Liver (tissue), 9 donors: Measurements from ENCODE around the gene PRLHR. TPM values are rescaled to one million over a fixed set of nuclear protein-coding genes. Genes with fewer than 3 reads are reported as not detected.

Experiments
- DNase-seq: peaks from one replicate; pipeline ENCODE4 v3.0.0-alpha.2; 2017; ENCODE audit warnings: low spot score
- H3K27ac ChIP-seq, 2 donors: one replicate each; pipeline ENCODE4 v1.7.0; 2013; ENCODE audit warnings: inconsistent platforms in 2 of 2, low read length in 2 of 2, control low read depth in 1 of 2, low read depth in 1 of 2, mild to moderate bottlenecking in 1 of 2
- H3K27me3 ChIP-seq, 4 donors: one replicate each; pipeline versions ENCODE4 v1.6.1 to v1.7.0; 2013; ENCODE audit warnings: low read length in 3 of 4, inconsistent platforms in 1 of 4, mild to moderate bottlenecking in 1 of 4, moderate library complexity in 1 of 4; ENCODE audit not compliant: control insufficient read depth in 4 of 4, insufficient read depth in 4 of 4
- H3K36me3 ChIP-seq, 4 donors: one replicate each; pipeline versions ENCODE4 v1.6.1 to v1.7.0; 2013; ENCODE audit warnings: low read length in 3 of 4, mild to moderate bottlenecking in 3 of 4, low read depth in 1 of 4, moderate library complexity in 1 of 4; ENCODE audit not compliant: control insufficient read depth in 4 of 4, insufficient read depth in 3 of 4
- H3K4me1 ChIP-seq, 4 donors: one replicate each; pipeline versions ENCODE4 v1.6.1 to v1.7.0; 2013; ENCODE audit warnings: low read length in 3 of 4, mild to moderate bottlenecking in 3 of 4, moderate library complexity in 1 of 4; ENCODE audit not compliant: control insufficient read depth in 4 of 4, insufficient read depth in 4 of 4
- H3K4me3 ChIP-seq, 3 donors: one replicate each; pipeline versions ENCODE4 v1.6.1 to v1.7.0; 2013; ENCODE audit warnings: low read length in 3 of 3, control low read depth in 1 of 3, low read depth in 1 of 3, mild to moderate bottlenecking in 1 of 3
- H3K9ac ChIP-seq, 2 donors: one replicate each; pipeline ENCODE4 v1.7.0; 2013; ENCODE audit warnings: low read length in 2 of 2, mild to moderate bottlenecking in 2 of 2, moderate library complexity in 2 of 2, control low read depth in 1 of 2, low read depth in 1 of 2
- H3K9me3 ChIP-seq, 4 donors: one replicate each; pipeline versions ENCODE4 v1.6.1 to v1.7.0; 2013; ENCODE audit warnings: low read length in 3 of 4; ENCODE audit not compliant: control insufficient read depth in 4 of 4
- ATF3 ChIP-seq: IDR thresholded peaks from 2 replicates; pipeline ENCODE4 v1.6.1; 2016; ENCODE audit warnings: antibody characterized with exemption
- EGR1 ChIP-seq, 2 donors: IDR thresholded peaks; 2 replicates each; pipeline ENCODE4 v1.6.1; 2016 to 2018; ENCODE audit warnings: antibody characterized with exemption in 2 of 2, low read depth in 2 of 2
- FOXA1 ChIP-seq: IDR thresholded peaks from 2 replicates; pipeline ENCODE4 v1.6.1; 2016; ENCODE audit warnings: antibody characterized with exemption
- FOXA2 ChIP-seq: IDR thresholded peaks from 2 replicates; pipeline ENCODE4 v1.6.1; 2016; ENCODE audit warnings: antibody characterized with exemption
- GABPA ChIP-seq, 2 donors: IDR thresholded peaks in 1 of 2; conservative IDR thresholded peaks in 1 of 2; 2 replicates each; pipeline ENCODE4 v1.6.1; 2016; ENCODE audit warnings: antibody characterized with exemption in 2 of 2, mild to moderate bottlenecking in 1 of 2, moderate library complexity in 1 of 2
- HNF4A ChIP-seq, 2 donors: conservative IDR thresholded peaks; 2 replicates each; pipeline ENCODE4 v1.6.1; 2016; ENCODE audit warnings: antibody characterized with exemption in 2 of 2, mild to moderate bottlenecking in 2 of 2
- HNF4G ChIP-seq: IDR thresholded peaks from 2 replicates; pipeline ENCODE4 v1.6.1; 2016; ENCODE audit warnings: antibody characterized with exemption
- JUND ChIP-seq, 2 donors: IDR thresholded peaks; 2 replicates each; pipeline ENCODE4 v1.6.1; 2016; ENCODE audit warnings: antibody characterized with exemption in 2 of 2
- NR2F2 ChIP-seq: IDR thresholded peaks from 2 replicates; pipeline ENCODE4 v1.6.1; 2016; ENCODE audit warnings: antibody characterized with exemption
- RAD21 ChIP-seq, 2 donors: IDR thresholded peaks; 2 replicates each; pipeline ENCODE4 v1.6.1; 2016; ENCODE audit warnings: antibody characterized with exemption in 2 of 2, mild to moderate bottlenecking in 2 of 2
- REST ChIP-seq: IDR thresholded peaks from 2 replicates; pipeline ENCODE4 v1.6.1; 2016; ENCODE audit warnings: antibody characterized with exemption, mild to moderate bottlenecking
- RXRA ChIP-seq, 2 donors: IDR thresholded peaks; 2 replicates each; pipeline ENCODE4 v1.6.1; 2017 to 2018; ENCODE audit warnings: antibody characterized with exemption in 2 of 2, mild to moderate bottlenecking in 1 of 2
- SP1 ChIP-seq: IDR thresholded peaks from 2 replicates; pipeline ENCODE4 v1.6.1; 2018; ENCODE audit warnings: antibody characterized with exemption, mild to moderate bottlenecking
- TAF1 ChIP-seq: conservative IDR thresholded peaks from 2 replicates; pipeline ENCODE4 v1.6.1; 2016; ENCODE audit warnings: antibody characterized with exemption, mild to moderate bottlenecking
- YY1 ChIP-seq: IDR thresholded peaks from 2 replicates; pipeline ENCODE4 v1.6.1; 2016; ENCODE audit warnings: antibody characterized with exemption, mild to moderate bottlenecking
- WGBS: extraction: QIAGEN DNeasy Blood & Tissue Kit; methylation state at CpG from one replicate; pipeline ENCODE4 v1.1.7; 2013; 5-methylcytosine and 5-hydroxymethylcytosine counted together
- polyA plus RNA-seq, 2 donors: library from polyadenylated mRNA; stranded (reverse) in 1 of 2; unstranded in 1 of 2; fragments of 200-250 nt in 1 of 2; fragments of >200 nt in 1 of 2; fragmentation: Nextera tagmentation in 1 of 2; extraction: Ambion mirVana in 1 of 2; gene quantifications; one replicate each; pipeline versions ENCODE4 v1.2.1 to v1.2.3, GENCODE V29; 2013 to 2015
- total RNA-seq, 2 donors: library from RNA; depleted of rRNA; stranded (reverse); fragments of >200 nt; gene quantifications; one replicate each; pipeline ENCODE4 v1.2.3, GENCODE V29; 2014
- TF ChIP-seq, protein P1 (sequence below): IDR thresholded peaks from 2 replicates; pipeline ENCODE4 v1.6.1; 2016; ENCODE audit warnings: antibody characterized with exemption
- donor health status: healthy.
- donor health status: healthy.
- donor health status: healthy.
- donor health status: healthy.
- donor health status: healthy.

The PRLHR gene
- total and polyA plus RNA-seq, 4 donors, result under 0.01 to 0.08 TPM; not detected in 2

DNA sequence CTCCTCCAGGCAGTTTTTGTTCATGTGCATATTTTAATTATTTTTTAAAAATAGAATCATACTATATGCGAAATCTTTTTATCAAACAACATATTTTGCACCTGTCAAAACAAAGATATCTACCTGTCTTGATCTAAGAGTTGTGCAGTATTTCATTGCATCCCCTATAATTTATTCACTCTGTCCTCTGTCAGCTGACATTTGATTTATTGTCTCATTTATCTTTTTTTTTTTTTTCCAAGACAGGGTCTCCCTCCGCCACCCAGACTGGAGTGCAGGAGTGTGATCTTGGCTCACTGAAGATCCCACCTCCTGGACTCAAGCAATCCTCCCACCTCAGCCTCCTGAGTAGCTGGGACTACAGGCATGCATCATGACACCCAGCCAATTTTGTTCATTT, 49.0 kb downstream of the PRLHR start:
- H3K4me1 ChIP-seq, result no peaks in the 10 kb centered on the region
- no peak overlapping the region for H3K27ac ChIP-seq
- DNase-seq, result no peak
- 73% methylated on average over 2 of the region's 2 CpGs for WGBS
- no peak overlapping the region for H3K4me3 ChIP-seq
- H3K9me3 ChIP-seq, result no peaks in the 10 kb centered on the region
- no peak for TF ChIP-seq HNF4G
- no peak for TF ChIP-seq HNF4A (conservative IDR thresholded peaks at IDR 0.05)
- no peak for TF ChIP-seq RXRA (IDR thresholded peaks at IDR 0.05)
- TF ChIP-seq REST, result no peak
- TF ChIP-seq FOXA1, result no peak
- TF ChIP-seq JUND (IDR thresholded peaks at IDR 0.05), result no peak
- TF ChIP-seq GABPA (IDR thresholded peaks at IDR 0.05 in 1 of 2, conservative IDR thresholded peaks at IDR 0.05 in 1 of 2), result no peak
- no peak for TF ChIP-seq RAD21 (IDR thresholded peaks at IDR 0.05)
- TF ChIP-seq TAF1, result no peak
- no peak for TF ChIP-seq NR2F2
- no peak for TF ChIP-seq FOXA2
- no peak for TF ChIP-seq SP1
- TF ChIP-seq ATF3, result no peak
- TF ChIP-seq, protein P1, sequence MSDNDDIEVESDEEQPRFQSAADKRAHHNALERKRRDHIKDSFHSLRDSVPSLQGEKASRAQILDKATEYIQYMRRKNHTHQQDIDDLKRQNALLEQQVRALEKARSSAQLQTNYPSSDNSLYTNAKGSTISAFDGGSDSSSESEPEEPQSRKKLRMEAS, result no peak
- H3K36me3 ChIP-seq, result no peaks in the 10 kb centered on the region
- peaks cover under 1 to 8% (median 3%) of the 10 kb centered on the region in 4 donors for H3K27me3 ChIP-seq
- no peak overlapping the region for H3K9ac ChIP-seq

DNA sequence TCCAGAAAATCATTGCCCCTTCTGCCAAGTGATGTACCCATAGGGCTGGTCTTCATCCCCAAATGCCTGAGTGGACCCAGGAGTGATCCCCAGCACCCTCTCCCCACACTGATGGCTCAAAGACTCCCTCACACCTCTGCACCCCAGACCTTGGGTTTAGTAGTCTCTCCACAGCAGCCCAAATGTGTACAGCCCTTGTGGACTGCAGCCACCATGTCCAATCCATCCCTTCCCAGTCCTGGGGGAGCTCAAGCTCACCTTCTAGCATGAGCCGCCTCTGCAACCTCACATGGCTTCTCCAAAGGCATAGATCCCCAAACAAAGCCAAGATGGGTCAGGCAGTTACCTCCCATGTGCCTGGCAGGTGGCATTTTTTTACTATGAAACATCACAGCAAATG, 50.1 kb downstream of the PRLHR start:
- Histone ChIP-seq H3K4me3 (no peak overlapping the region), H3K27me3 (peaks cover 0 to 8% (median 3%) of the 10 kb centered on the region in 4 donors), H3K36me3 (no peaks in the 10 kb centered on the region), H3K27ac (no peak overlapping the region), H3K9me3 (no peaks in the 10 kb centered on the region), H3K4me1 (no peaks in the 10 kb centered on the region), H3K9ac (no peak overlapping the region)
- DNase-seq, result no peak
- TF ChIP-seq FOXA1, result no peak
- no peak for TF ChIP-seq ATF3
- TF ChIP-seq YY1, result no peak
- no peak for TF ChIP-seq SP1
- TF ChIP-seq, protein P1, result no peak
- TF ChIP-seq NR2F2, result no peak
- TF ChIP-seq RXRA (IDR thresholded peaks at IDR 0.05), result no peak
- TF ChIP-seq EGR1 (IDR thresholded peaks at IDR 0.05; ENCODE audit: low read depth in 2 of 2), result no peak
- no peak for TF ChIP-seq FOXA2
- no peak for TF ChIP-seq RAD21 (IDR thresholded peaks at IDR 0.05)
- 83% methylated on average over 1 of the region's 1 CpG for WGBS
